Activated CD4-positive, alpha-beta T cell treated with anti-CD3 and anti-CD28 coated beads for 24 hours (primary cell): ENCODE measurements around the gene RANBP17.
"Not testable (repeated sequence)": the region's sequence is repeated elsewhere in the genome, so short reads cannot be mapped to it uniquely, and the experiment has no call there.

ENCODE experiments used
- DNase-seq, 2 donors: peaks; one replicate each; pipeline ENCODE4 v3.0.0-alpha.2; 2020; ENCODE audit warnings: low read depth in 2 of 2

RANBP17 gene

GRCh38 chr5:170941788-170942187 lies 80.0 kb downstream of the RANBP17 start:
- no peak for DNase-seq

- no peak for DNase-seq
Observed at GRCh38 chr5:170945275-170945674, 83.5 kb downstream of the RANBP17 start.

- no peak for DNase-seq
Observed at GRCh38 chr5:170960567-170960966, 98.7 kb downstream of the RANBP17 start.

DNA sequence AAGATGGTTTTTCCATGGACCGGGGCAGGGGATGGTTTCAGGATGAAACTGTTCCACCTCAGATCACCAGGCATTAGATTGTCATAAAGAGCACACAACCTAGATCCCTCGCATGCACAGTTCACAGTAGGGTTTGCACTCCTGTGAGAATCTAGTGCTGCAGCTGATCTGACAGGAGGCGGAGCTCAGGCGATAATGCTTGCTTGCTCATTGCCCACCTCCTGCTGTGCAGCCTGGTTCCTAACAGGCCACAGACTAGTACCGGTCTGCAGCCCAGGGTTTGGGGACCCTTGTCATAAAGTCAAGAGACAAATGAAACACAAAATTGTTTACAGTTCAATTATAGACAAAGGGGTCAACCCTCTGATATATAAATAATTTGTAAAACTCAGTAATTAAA lies 101.7 kb downstream of the RANBP17 start:
- no peak for DNase-seq

- DNase-seq: no peak
Observed at GRCh38 chr5:170974461-170974860, 112.6 kb downstream of the RANBP17 start.

- not testable (repeated sequence) for DNase-seq
Observed at GRCh38 chr5:170980261-170980660, 118.4 kb downstream of the RANBP17 start.

GRCh38 chr5:170985486-170985885 lies 123.7 kb downstream of the RANBP17 start:
- no peak for DNase-seq

DNA sequence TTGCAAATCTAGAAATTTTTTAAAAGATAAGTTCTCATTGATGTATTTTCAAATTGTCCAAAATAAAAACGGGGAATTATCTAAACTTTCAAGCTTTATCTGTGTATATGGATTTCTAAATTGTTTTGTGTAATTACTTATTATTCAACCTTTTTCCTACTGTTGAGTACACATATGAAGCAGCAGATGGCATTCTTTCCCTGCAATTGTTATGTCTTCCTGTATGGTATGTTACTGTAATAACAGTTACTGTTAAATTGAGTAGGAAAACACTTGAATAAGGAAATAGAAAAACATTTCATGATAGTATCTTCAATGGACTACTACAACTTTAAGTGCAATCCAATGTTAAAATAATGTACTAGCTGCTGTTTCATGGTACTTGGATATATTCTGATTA lies 124.8 kb downstream of the RANBP17 start:
- no peak for DNase-seq

GRCh38 chr5:170993476-170993875 lies 131.7 kb downstream of the RANBP17 start:
- no peak for DNase-seq

GRCh38 chr5:171010086-171010485 lies 148.3 kb downstream of the RANBP17 start:
- DNase-seq: no peak

- no peak for DNase-seq
Observed at GRCh38 chr5:171010816-171011215, 149.0 kb downstream of the RANBP17 start.

DNA sequence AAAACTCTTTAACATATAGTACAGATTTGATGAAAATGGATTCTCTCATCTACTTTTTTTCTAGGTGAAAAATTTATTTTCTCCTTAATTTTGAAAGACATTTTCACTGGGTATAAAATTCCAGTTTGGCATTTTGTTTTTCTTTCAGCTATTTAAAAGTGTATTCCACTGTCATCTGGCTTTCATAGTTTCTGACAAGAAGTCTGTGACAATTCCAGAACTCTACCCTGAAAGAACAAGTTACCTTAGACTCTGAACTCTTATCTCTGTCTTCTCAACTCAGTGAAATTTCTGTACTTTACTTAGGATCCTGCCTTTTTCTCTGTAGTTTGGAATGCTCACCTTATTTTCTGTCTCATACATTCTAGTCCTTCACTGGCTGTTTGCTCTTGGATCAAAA lies 161.7 kb downstream of the RANBP17 start:
- no peak for DNase-seq

DNA sequence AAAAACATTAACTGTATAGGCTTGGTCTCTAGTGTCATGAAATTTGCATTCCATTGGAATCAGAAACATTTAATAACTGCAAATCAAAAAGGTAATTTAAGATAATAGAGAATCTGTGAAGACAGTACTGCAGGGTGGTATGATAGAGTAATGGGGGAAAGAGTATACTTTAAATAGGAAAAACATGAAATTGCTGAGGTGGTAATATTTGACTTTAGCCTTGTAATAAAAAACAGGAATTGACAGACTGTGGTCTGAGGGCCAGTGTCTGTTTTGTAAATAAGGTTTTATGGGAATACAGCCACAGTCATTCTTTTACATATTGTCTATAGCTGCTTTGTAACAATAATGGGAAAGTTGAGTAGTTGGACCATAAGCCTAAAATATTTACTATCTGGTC lies 162.3 kb downstream of the RANBP17 start:
- no peak for DNase-seq

DNA sequence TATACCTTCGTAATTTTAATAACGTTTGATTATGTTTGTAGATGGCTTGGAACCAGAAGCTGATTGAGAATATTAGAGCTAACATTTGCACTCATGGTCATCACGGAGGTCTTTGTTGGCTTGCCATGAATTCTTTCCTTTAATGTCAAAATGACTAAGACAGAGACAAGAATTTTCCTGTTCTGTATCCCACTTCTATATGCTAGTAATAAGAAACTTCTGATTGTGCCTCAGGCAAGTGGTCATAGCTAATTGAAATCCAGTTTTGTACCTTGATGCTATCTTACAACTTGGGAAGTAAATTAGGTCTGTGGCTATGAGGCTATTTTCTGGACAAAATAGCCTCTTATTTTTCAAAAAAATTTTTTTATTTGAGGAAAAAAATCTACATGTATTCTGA lies 167.6 kb downstream of the RANBP17 start:
- DNase-seq: no peak

DNA sequence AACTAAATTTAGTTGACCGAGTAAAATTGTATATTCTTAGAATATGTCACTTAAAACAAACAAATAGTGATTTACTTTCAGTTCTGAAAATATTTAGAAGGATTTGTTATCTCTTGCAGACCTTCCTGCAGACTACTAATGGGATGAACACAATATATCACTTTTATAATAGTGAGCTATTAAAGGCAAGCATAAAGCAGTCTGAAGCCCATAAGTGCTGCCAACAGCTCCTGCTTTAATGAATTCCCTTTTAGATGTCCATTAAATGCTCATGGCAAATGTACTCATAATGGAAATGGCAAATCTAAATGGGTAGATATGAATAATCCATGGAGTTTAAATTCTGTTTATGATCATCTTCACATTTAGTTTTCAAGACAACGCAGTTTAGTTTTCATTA lies 170.2 kb downstream of the RANBP17 start:
- no peak for DNase-seq

GRCh38 chr5:171032435-171032973 lies 170.7 kb downstream of the RANBP17 start:
- DNase-seq: no peak

DNA sequence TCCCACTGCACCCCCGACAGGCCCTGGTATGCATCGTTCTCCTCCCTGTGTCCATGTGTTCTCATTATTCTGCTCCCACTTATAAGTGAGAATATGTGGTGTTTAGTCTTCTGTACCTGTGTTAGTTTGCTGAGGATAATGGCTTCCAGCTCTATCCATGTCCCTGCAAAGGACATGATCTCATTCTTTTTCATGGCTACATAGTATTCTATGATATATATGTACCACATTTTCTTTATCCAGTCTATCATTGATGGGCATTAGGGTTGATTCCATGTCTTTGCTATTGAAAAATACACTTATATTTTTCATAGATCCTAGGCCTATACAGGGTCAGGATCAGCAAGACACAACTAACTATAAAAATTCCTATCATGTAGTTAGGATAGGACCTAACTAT lies 180.1 kb downstream of the RANBP17 start:
- not testable (repeated sequence) for DNase-seq

DNA sequence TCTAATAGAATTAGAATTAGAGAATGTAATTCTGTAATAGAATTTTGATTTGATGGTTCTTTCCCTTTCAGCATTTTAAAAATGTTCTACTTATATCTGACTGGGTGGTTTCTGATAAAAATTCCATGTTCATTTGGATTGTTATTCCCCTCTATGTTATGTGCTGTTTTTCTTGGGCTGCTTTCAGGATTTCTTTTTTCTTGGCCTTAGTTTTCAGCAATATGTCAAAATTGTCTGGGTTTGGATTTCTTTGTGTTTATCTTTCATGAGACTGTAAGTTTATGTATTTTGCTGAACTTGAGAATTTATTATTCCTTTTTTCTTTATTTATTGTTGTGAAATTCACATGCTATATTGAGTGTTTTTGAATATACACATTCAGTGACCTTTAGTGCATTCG lies 189.1 kb downstream of the RANBP17 start:
- DNase-seq: no peak

DNA sequence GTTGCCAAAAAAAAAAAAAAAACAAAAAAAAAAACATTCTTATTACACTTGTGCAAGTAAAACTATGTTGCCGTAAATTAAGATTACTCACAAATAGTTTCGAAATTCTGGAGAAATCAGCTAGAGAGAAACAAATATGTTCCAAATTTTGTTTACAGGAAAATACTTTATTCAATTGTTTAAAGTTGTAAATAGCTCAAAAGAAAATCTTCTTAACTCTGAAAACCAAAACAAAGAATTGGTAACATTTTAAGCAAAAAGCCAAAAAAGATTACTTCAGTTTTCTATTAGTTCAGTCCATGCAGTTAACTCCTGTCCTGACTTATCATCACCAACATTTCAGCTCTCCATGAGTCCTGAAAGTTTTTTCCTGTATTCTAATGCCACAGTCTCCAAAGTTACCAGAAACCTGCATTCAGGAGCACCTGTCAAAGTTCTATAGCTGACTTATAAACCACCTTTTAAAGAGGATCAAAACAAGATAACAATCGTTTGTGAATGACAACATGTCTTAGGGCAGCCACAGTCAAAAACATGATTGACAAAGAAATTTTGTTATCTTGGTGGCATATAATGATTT lies 194.1 kb downstream of the RANBP17 start:
- DNase-seq: no peak

DNA sequence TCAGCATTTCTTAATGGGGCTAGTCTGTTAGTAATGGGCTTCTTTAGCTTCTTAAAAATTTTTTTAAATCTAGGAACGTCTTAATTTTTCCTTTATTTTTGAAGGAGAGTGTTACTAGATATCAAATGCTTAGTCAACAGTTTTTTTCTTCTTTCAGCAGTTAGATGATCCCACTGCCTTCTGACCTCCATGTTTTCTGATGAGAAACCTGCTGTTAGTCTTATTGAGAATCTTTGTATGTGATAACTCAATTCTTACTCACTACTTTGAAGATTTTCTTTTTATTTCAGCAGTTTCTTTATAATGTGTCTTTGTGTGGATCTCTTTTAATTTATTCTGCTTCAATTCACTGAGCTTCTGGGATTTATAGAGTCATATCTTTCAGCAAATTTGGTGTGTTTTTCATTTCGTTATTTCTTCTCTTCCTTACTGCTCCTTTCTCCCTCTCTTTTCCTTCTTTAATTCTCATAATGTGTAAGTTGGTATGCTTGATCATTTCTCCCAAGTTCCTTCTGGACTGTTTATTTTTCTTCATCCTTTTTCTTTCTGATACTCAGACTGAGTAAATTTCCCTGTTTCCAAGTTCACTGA lies 205.8 kb downstream of the RANBP17 start:
- DNase-seq: no peak

DNA sequence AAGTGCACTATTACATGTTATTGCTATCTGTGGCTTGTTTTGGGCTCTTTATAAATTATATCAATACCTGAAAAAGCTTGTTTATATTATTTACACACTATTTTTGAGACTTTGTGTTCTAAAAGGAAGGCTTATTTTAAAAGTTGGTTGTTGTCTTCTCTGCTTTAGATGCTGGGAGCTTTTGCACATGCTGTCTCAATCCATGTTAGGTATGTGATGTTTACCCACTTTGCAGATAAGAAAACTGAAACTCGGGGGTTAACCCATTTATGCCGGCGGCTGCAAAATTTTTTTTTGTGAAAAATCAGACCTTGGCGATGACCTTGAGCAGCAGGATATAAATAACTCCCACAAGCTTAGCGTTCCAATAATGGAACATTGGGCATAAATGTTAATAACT lies 212.9 kb downstream of the RANBP17 start:
- DNase-seq: no peak

DNA sequence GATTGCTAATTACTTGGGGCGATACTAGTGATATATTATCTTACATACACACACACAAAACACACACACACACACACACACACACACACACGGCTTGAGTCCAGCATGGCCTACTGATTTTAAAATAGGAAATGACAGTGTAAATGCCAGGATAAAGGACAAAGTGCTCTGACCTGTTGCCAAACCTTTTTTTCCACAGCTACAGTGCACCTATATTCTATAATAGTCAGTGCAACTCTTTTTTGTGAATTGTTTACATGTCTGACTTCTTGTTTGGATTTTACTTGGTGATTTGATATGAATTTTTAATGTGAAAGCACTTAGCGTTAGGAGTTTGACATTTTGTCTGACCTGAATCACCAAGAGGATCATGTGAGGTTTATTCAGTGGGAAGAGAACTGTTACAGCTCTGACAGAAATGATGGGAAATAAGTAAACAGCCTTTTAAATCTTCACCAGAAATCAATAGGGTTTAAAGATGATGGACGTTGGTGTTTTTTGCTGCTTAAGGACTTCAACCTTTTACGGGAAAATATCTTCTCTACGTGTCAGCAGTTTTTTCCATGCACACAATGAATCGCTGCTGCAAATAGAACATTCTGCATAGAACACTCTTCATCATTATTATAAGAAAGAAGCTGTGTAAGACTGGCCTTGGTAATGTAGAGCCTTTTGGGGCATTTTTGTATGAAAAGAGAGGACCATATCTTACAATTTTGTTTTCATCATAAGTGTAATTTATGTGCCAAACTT lies 218.5 kb downstream of the RANBP17 start:
- DNase-seq: no peak

DNA sequence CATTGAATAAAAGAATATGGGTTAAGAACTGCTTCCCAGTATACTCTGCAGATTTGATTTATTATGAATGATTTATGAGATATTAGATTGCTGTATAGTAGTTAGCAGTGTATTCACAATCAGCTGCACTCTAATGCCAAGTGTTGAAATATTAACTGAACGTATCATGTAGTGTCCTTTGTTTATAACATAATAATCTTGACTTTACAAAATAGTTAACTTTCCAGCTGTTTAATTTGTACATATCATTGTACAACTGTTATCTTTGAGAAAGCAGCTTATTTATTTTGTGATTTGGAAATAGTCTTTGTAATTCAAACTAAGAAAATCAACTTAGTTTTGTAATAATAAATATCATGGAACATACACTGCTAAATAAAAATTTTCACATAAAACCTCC lies 219.5 kb downstream of the RANBP17 start:
- no peak for DNase-seq
